H9 (cell line): ENCODE results near the gene SVEP1. TPM values are rescaled to one million over a fixed set of nuclear protein-coding genes. Genes with fewer than 3 reads are reported as not detected.

ENCODE experiments used
- DNase-seq: peaks from one replicate; pipeline ENCODE4 v3.0.0-alpha.2; 2017
- H2AFZ ChIP-seq: one replicate; pipeline ENCODE4 v1.6.1; 2013; ENCODE audit warnings: mild to moderate bottlenecking, low read length, control low read depth, moderate library complexity
- H2AK5ac ChIP-seq: 2 replicates; pipeline ENCODE4 v1.6.1; 2013; ENCODE audit warnings: low read length, control low read depth, mixed read lengths; ENCODE audit not compliant: insufficient read length
- H2BK120ac ChIP-seq: one replicate; pipeline ENCODE4 v1.6.1; 2013; ENCODE audit warnings: low read depth, mild to moderate bottlenecking, low read length, control low read depth, inconsistent platforms; ENCODE audit not compliant: poor library complexity, severe bottlenecking
- H2BK12ac ChIP-seq: 2 replicates; pipeline ENCODE4 v1.6.1; 2013; ENCODE audit warnings: low read length, control low read depth, mixed read lengths, low read depth; ENCODE audit not compliant: insufficient read length
- H2BK15ac ChIP-seq: 2 replicates; pipeline ENCODE4 v1.6.1; 2013; ENCODE audit warnings: low read depth, low read length, control low read depth
- H2BK20ac ChIP-seq: one replicate; pipeline ENCODE4 v1.6.1; 2013; ENCODE audit warnings: low read depth, mild to moderate bottlenecking, low read length, control low read depth, inconsistent platforms; ENCODE audit not compliant: poor library complexity, severe bottlenecking
- H2BK5ac ChIP-seq: 2 replicates; pipeline ENCODE4 v1.6.1; 2013; ENCODE audit warnings: low read length, control low read depth, mixed read lengths; ENCODE audit not compliant: insufficient read length
- H3K14ac ChIP-seq: 2 replicates; pipeline ENCODE4 v1.6.1; 2013; ENCODE audit warnings: low read length, control low read depth; ENCODE audit not compliant: insufficient read depth
- H3K18ac ChIP-seq: 2 replicates; pipeline ENCODE4 v1.6.1; 2013; ENCODE audit warnings: low read depth, mild to moderate bottlenecking, mixed read lengths, low read length, control low read depth; ENCODE audit not compliant: insufficient read length
- H3K23ac ChIP-seq: 2 replicates; pipeline ENCODE4 v1.6.1; 2013; ENCODE audit warnings: low read length, control low read depth, mixed read lengths, low read depth; ENCODE audit not compliant: insufficient read length
- H3K23me2 ChIP-seq: 2 replicates; pipeline ENCODE4 v1.6.1; 2013; ENCODE audit warnings: low read depth, mild to moderate bottlenecking, mixed read lengths, low read length, control low read depth; ENCODE audit not compliant: insufficient read length, poor library complexity, severe bottlenecking
- H3K27ac ChIP-seq: 2 replicates; pipeline ENCODE4 v1.5.1; 2013; ENCODE audit warnings: low read length, control low read depth, mixed read lengths, low read depth; ENCODE audit not compliant: insufficient read length
- H3K27me3 ChIP-seq: 2 replicates; pipeline ENCODE4 v1.6.1; 2013; ENCODE audit warnings: low read length, control low read depth, inconsistent platforms; ENCODE audit not compliant: insufficient read depth
- H3K4ac ChIP-seq: 2 replicates; pipeline ENCODE4 v1.6.1; 2013; ENCODE audit warnings: low read depth, mild to moderate bottlenecking, control low read depth, inconsistent platforms, low read length, moderate library complexity
- H3K4me1 ChIP-seq: 2 replicates; pipeline ENCODE4 v1.6.1; 2013; ENCODE audit warnings: low read length, control low read depth, inconsistent platforms; ENCODE audit not compliant: insufficient read depth
- H3K4me2 ChIP-seq: 2 replicates; pipeline ENCODE4 v1.6.1; 2013; ENCODE audit warnings: low read length, control low read depth, mixed read lengths; ENCODE audit not compliant: insufficient read length, insufficient read depth
- H3K56ac ChIP-seq: 2 replicates; pipeline ENCODE4 v1.6.1; 2013; ENCODE audit warnings: low read depth, mild to moderate bottlenecking, mixed read lengths, low read length, control low read depth; ENCODE audit not compliant: insufficient read length
- H3K79me1 ChIP-seq: 2 replicates; pipeline ENCODE4 v1.6.1; 2013; ENCODE audit warnings: low read depth, mild to moderate bottlenecking, moderate library complexity, low read length, control low read depth, inconsistent platforms; ENCODE audit not compliant: insufficient read depth, poor library complexity, severe bottlenecking
- H3K79me2 ChIP-seq: 2 replicates; pipeline ENCODE4 v1.6.1; 2013; ENCODE audit warnings: low read length, control low read depth, inconsistent platforms; ENCODE audit not compliant: insufficient read depth
- H3K9ac ChIP-seq: 2 replicates; pipeline ENCODE4 v1.6.1; 2013; ENCODE audit warnings: low read length, control low read depth, mixed read lengths; ENCODE audit not compliant: insufficient read length; ENCODE audit errors: extremely low read depth
- H3K9me3 ChIP-seq: one replicate; pipeline ENCODE4 v1.6.1; 2013; ENCODE audit warnings: low read depth, low read length, inconsistent platforms; ENCODE audit not compliant: control insufficient read depth
- H3T11ph ChIP-seq: one replicate; pipeline ENCODE4 v1.6.1; 2013; ENCODE audit warnings: mild to moderate bottlenecking, low read length, control low read depth, inconsistent platforms
- H4K20me1 ChIP-seq: one replicate; pipeline ENCODE4 v1.6.1; 2013; ENCODE audit not compliant: control insufficient read depth, insufficient read length, insufficient read depth
- H4K5ac ChIP-seq: 2 replicates; pipeline ENCODE4 v1.6.1; 2013; ENCODE audit warnings: low read depth, mild to moderate bottlenecking, mixed read lengths, low read length, control low read depth; ENCODE audit not compliant: insufficient read length
- H4K8ac ChIP-seq: replicated peaks from 2 replicates; pipeline ENCODE4 v1.6.1; 2013; ENCODE audit warnings: low read length, control low read depth, mixed read lengths, low read depth; ENCODE audit not compliant: insufficient read length
- H4K91ac ChIP-seq: 2 replicates; pipeline ENCODE4 v1.6.1; 2013; ENCODE audit warnings: low read depth, mild to moderate bottlenecking, moderate library complexity, mixed read lengths, low read length, control low read depth; ENCODE audit not compliant: insufficient read length
- H3K27ac Mint-ChIP-seq, 3 experiments: 2 replicates in 2 of 3; 3 replicates in 1 of 3; pipeline ENCODE4 v1.8.0; 2020 to 2021; ENCODE audit warnings: mixed read lengths in 3 of 3, mild to moderate bottlenecking in 1 of 3, moderate library complexity in 1 of 3
- H3K27me3 Mint-ChIP-seq: 2 replicates; pipeline ENCODE4 v1.8.0; 2021; ENCODE audit warnings: low read depth, mild to moderate bottlenecking, moderate library complexity, mixed read lengths
- H3K36me3 Mint-ChIP-seq, 3 experiments: 2 replicates in 2 of 3; 3 replicates in 1 of 3; pipeline ENCODE4 v1.8.0; 2020 to 2021; ENCODE audit warnings: low read depth in 3 of 3, mixed read lengths in 3 of 3; ENCODE audit not compliant: insufficient read depth in 1 of 3
- H3K4me1 Mint-ChIP-seq, 2 experiments: 2 replicates each; pipeline ENCODE4 v1.8.0; 2020; ENCODE audit warnings: mixed read lengths in 2 of 2
- H3K4me3 Mint-ChIP-seq, 2 experiments: 2 replicates in 1 of 2; 3 replicates in 1 of 2; pipeline ENCODE4 v1.8.0; 2020 to 2021; ENCODE audit warnings: mild to moderate bottlenecking in 2 of 2, mixed read lengths in 2 of 2, moderate library complexity in 1 of 2
- H3K9me3 Mint-ChIP-seq, 2 experiments: 2 replicates in 1 of 2; 3 replicates in 1 of 2; pipeline ENCODE4 v1.8.0; 2020; ENCODE audit warnings: mild to moderate bottlenecking in 2 of 2, mixed read lengths in 2 of 2, moderate library complexity in 1 of 2
- WGBS: extraction: QIAGEN DNeasy Blood & Tissue Kit; methylation state at CpG from one replicate; pipeline ENCODE4 v1.1.7; 2013; ENCODE audit warnings: missing lambda C conversion rate, low lambda C conversion rate, mixed read lengths; ENCODE audit not compliant: insufficient read length; ENCODE audit errors: extremely low coverage; 5-methylcytosine and 5-hydroxymethylcytosine counted together
- total RNA-seq: library from RNA; stranded (reverse); gene quantifications from 2 replicates; pipeline ENCODE4 v1.2.1, GENCODE V29; 2021
- TF ChIP-seq, protein P1 (sequence below): fragments of 200-600 bp; sonication (generic); conservative IDR thresholded peaks from 3 replicates; pipeline ENCODE4 v1.8.0; 2021; ENCODE audit warnings: antibody characterized with exemption, mild to moderate bottlenecking

Gene SVEP1
- total RNA-seq, 1 experiment from 2014 or later, result 0.17 TPM

DNA sequence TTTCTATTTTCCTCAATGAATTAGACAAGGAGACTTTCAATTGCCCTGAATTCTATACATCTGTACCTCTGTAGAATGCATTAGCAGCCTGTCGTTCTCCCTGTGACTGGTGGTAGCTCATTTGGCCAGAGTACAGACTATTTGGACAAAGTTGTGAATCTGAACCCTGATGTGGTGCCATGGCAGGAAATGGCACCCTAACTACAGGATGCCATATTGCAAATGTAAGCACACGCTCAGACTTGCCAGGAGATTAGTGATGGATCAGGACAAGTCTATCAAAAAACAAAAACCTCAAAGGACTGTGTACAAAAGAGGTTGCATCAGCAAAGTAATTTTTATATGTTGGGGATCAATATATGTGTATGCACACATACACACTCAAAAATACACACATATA lies 58.3 kb downstream of the SVEP1 start:
- no peaks in the 10 kb centered on the region for H3K23me2 ChIP-seq
- no peak overlapping the region for H4K5ac ChIP-seq
- H2AFZ ChIP-seq, result no peak overlapping the region
- H2AK5ac ChIP-seq, result no peak overlapping the region
- H2BK120ac ChIP-seq, result no peak overlapping the region
- no peak overlapping the region for H3K14ac ChIP-seq
- no peak overlapping the region for H4K91ac ChIP-seq
- H3K4me1 Mint-ChIP-seq, result no peaks in the 10 kb centered on the region; a peak in 1 of 4 replicates
- H3K27me3 ChIP-seq, result no peaks in the 10 kb centered on the region
- H3K9ac ChIP-seq, result no peak overlapping the region
- no peaks in the 10 kb centered on the region for H3K9me3 ChIP-seq
- no peaks in the 10 kb centered on the region for H3K9me3 Mint-ChIP-seq
- no peaks in the 10 kb centered on the region for H3K36me3 Mint-ChIP-seq
- H3K23ac ChIP-seq, result no peak overlapping the region
- no peak for DNase-seq
- H2BK20ac ChIP-seq, result no peak overlapping the region
- no peak overlapping the region for H4K8ac ChIP-seq
- no peaks in the 10 kb centered on the region for H3K79me1 ChIP-seq
- H3K18ac ChIP-seq, result no peak overlapping the region
- TF ChIP-seq, protein P1, sequence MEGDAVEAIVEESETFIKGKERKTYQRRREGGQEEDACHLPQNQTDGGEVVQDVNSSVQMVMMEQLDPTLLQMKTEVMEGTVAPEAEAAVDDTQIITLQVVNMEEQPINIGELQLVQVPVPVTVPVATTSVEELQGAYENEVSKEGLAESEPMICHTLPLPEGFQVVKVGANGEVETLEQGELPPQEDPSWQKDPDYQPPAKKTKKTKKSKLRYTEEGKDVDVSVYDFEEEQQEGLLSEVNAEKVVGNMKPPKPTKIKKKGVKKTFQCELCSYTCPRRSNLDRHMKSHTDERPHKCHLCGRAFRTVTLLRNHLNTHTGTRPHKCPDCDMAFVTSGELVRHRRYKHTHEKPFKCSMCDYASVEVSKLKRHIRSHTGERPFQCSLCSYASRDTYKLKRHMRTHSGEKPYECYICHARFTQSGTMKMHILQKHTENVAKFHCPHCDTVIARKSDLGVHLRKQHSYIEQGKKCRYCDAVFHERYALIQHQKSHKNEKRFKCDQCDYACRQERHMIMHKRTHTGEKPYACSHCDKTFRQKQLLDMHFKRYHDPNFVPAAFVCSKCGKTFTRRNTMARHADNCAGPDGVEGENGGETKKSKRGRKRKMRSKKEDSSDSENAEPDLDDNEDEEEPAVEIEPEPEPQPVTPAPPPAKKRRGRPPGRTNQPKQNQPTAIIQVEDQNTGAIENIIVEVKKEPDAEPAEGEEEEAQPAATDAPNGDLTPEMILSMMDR, result no peak
- H3K4ac ChIP-seq, result no peak overlapping the region
- no peak overlapping the region for H2BK15ac ChIP-seq
- no CpG with 5 or more reads among the region's 2 CpGs for WGBS
- no peak overlapping the region for H2BK5ac ChIP-seq
- H3K4me2 ChIP-seq, result no peak overlapping the region
- H2BK12ac ChIP-seq, result no peak overlapping the region
- no peak overlapping the region for H3K27ac ChIP-seq
- H3K56ac ChIP-seq, result no peak overlapping the region
- H3K27me3 Mint-ChIP-seq, result no peaks in the 10 kb centered on the region
- H3K27ac Mint-ChIP-seq, result peak overlapping the region in 1 of 3 experiments; percentile 36; a peak in 1 of 7 replicates
- H3K4me1 ChIP-seq, result no peaks in the 10 kb centered on the region
- no peak overlapping the region for H3T11ph ChIP-seq
- no peak overlapping the region for H3K4me3 Mint-ChIP-seq
- no peaks in the 10 kb centered on the region for H4K20me1 ChIP-seq
- H3K79me2 ChIP-seq, result no peaks in the 10 kb centered on the region
